PC-3 (cell line): ENCODE data around the gene C9orf85. TPM values are rescaled to one million over a fixed set of nuclear protein-coding genes. Genes with fewer than 3 reads are reported as not detected.

Experiments used
- ATAC-seq: fragments of 200-7000 bp; cut with Tn5 transposase; 2 replicates; pipeline ENCODE4 v1.9.1; 2020; ENCODE audit warnings: mild to moderate bottlenecking, moderate library complexity
- BruUV-seq: library from RNA; stranded (reverse); fragments of 400-500 nt; replicated peaks from 2 replicates; lab custom pipeline; 2021; lab: Mats Ljungman, UMichigan
- CTCF ChIA-PET: fragments of 300-600 bp; sonication (Branson Sonifier 250); formaldehyde crosslinking; loops from one replicate; lab custom pipeline; 2022; ENCODE audit warnings: antibody characterized with exemption; lab: Charles Lee
- POLR2A ChIA-PET: fragments of 300-600 bp; sonication (Branson Sonifier 250); formaldehyde crosslinking; loops from one replicate; lab custom pipeline; 2022; ENCODE audit warnings: antibody characterized with exemption; ENCODE audit not compliant: unreplicated experiment; lab: Charles Lee
- DNase-seq: peaks from one replicate; pipeline ENCODE4 v3.0.0-alpha.2; 2015
- H2AFZ ChIP-seq: fragments of 300-600 bp; sonication (generic); 2 replicates; pipeline ENCODE4 v1.6.0; 2016; ENCODE audit warnings: antibody characterized with exemption, low read length
- H3F3A ChIP-seq: fragments of 300-600 bp; sonication (generic); one replicate; pipeline ENCODE4 v1.6.0; 2017; ENCODE audit warnings: antibody characterized with exemption, low read length, control low read depth, mild to moderate bottlenecking; ENCODE audit not compliant: unreplicated experiment
- H3K27ac ChIP-seq: fragments of 300-600 bp; sonication (generic); 2 replicates; pipeline ENCODE4 v1.5.1; 2016; ENCODE audit warnings: mild to moderate bottlenecking, low read length
- H3K27me3 ChIP-seq: fragments of 300-600 bp; sonication (generic); 2 replicates; pipeline ENCODE4 v1.6.1; 2016; ENCODE audit warnings: low read length, mixed read lengths
- H3K36me3 ChIP-seq: fragments of 300-600 bp; sonication (generic); 2 replicates; pipeline ENCODE4 v1.6.1; 2016; ENCODE audit warnings: low read depth, mixed run types, low read length, mixed read lengths
- H3K4me1 ChIP-seq: fragments of 300-600 bp; sonication (generic); 2 replicates; pipeline ENCODE4 v1.5.1; 2016; ENCODE audit warnings: low read length; ENCODE audit not compliant: insufficient read depth
- H3K4me2 ChIP-seq: fragments of 300-600 bp; sonication (generic); 2 replicates; pipeline ENCODE4 v1.6.0; 2016; ENCODE audit warnings: low read length
- H3K4me3 ChIP-seq: fragments of 300-600 bp; sonication (generic); 2 replicates; pipeline ENCODE4 v1.5.1; 2016; ENCODE audit warnings: mild to moderate bottlenecking, low read length, mixed read lengths
- H3K79me2 ChIP-seq: fragments of 300-600 bp; sonication (generic); 2 replicates; pipeline ENCODE4 v1.6.1; 2017; ENCODE audit warnings: low read length, mixed read lengths
- H3K9ac ChIP-seq: fragments of 300-600 bp; sonication (generic); 2 replicates; pipeline ENCODE4 v1.6.0; 2016; ENCODE audit warnings: mild to moderate bottlenecking, low read length
- H3K9me2 ChIP-seq: fragments of 300-600 bp; sonication (generic); replicated peaks from 2 replicates; pipeline ENCODE4 v1.6.1; 2016; ENCODE audit warnings: mixed run types, low read length, mixed read lengths
- H3K9me3 ChIP-seq: fragments of 300-600 bp; sonication (generic); 2 replicates; pipeline ENCODE4 v1.6.1; 2016; ENCODE audit warnings: low read length, mixed read lengths
- H4K20me1 ChIP-seq: fragments of 300-600 bp; sonication (generic); 2 replicates; pipeline ENCODE4 v1.6.1; 2016; ENCODE audit warnings: low read length, mixed read lengths
- CTCF ChIP-seq: fragments of 300-600 bp; sonication (generic); conservative IDR thresholded peaks from 2 replicates; pipeline ENCODE4 v1.5.1; 2017; ENCODE audit warnings: antibody characterized with exemption, low read depth, mild to moderate bottlenecking, low read length
- EZH2 ChIP-seq: fragments of 300-600 bp; sonication (generic); IDR thresholded peaks from one replicate; pipeline ENCODE4 v1.6.1; 2017; ENCODE audit warnings: antibody characterized with exemption, mild to moderate bottlenecking, low read length; ENCODE audit not compliant: unreplicated experiment
- EZH2phosphoT487 ChIP-seq: fragments of 300-600 bp; sonication (generic); IDR thresholded peaks from 2 replicates; pipeline ENCODE4 v1.6.1; 2018; ENCODE audit warnings: mild to moderate bottlenecking, antibody characterized with exemption, low read length, borderline replicate concordance
- intact Hi-C: fragments of 100-400 bp; cut with micrococcal nuclease; formaldehyde crosslinking; loops from 2 replicates; pipeline ENCODE4 v1.9.0; 2023
- total RNA-seq: library from RNA; depleted of rRNA; stranded (reverse); fragments of >200 nt; gene quantifications from 2 replicates; pipeline ENCODE4 v1.2.3, GENCODE V29; 2014

The C9orf85 gene
- total RNA-seq, 1 experiment from 2014 or later: 7.9 TPM

- Histone ChIP-seq H3K9me3 (no peaks in the 10 kb centered on the region), H3K79me2 (peaks cover 51% of the 10 kb centered on the region), H3K4me3 (no peak overlapping the region), H3K27me3 (no peaks in the 10 kb centered on the region), H3K4me1 (0 out of 2 replicates have a peak, but pooled peaks cover 6% of the 10 kb centered on the region), H3F3A (no peaks in the 10 kb centered on the region), H2AFZ (no peak overlapping the region), H3K9me2 (no peaks in the 10 kb centered on the region), H3K4me2 (no peak overlapping the region), H3K36me3 (peaks cover 11% of the 10 kb centered on the region; the same call in 1 of the 2 replicates), H4K20me1 (no peaks in the 10 kb centered on the region), H3K27ac (no peak overlapping the region), H3K9ac (no peak overlapping the region)
- DNase-seq (no peak), ATAC-seq (no peak)
- POLR2A ChIA-PET: no interaction called here
- CTCF ChIA-PET: interaction anchor here (0.6 kb wide), 1 partner anchor 50 kb away, joined by 8 read pairs; no protein-coding TSS in a partner anchor
- TF ChIP-seq CTCF (no peak), EZH2 (no peak), EZH2phosphoT487 (no peak)
- intact Hi-C loops: no loop called here
- no TSS peak for BruUV-seq
These were observed 36.1 kb upstream of the C9orf85 start for GRCh38 chr9:71875345-71875744.

GRCh38 chr9:71876106-71876505, 35.3 kb upstream of the C9orf85 start:
- Histone ChIP-seq H3K79me2 (peaks cover 58% of the 10 kb centered on the region), H4K20me1 (no peaks in the 10 kb centered on the region), H3K9me3 (no peaks in the 10 kb centered on the region), H3K27me3 (no peaks in the 10 kb centered on the region), H3K9ac (no peak overlapping the region), H3K36me3 (peaks cover 11% of the 10 kb centered on the region; the same call in 1 of the 2 replicates), H3K9me2 (no peaks in the 10 kb centered on the region), H3K4me1 (0 out of 2 replicates have a peak, but pooled peaks cover 6% of the 10 kb centered on the region), H3K4me3 (no peak overlapping the region), H3F3A (no peaks in the 10 kb centered on the region), H3K4me2 (no peak overlapping the region), H2AFZ (no peak overlapping the region), H3K27ac (no peak overlapping the region)
- ATAC-seq (no peak), DNase-seq (no peak)
- TF ChIP-seq EZH2: no peak
- no peak for TF ChIP-seq CTCF
- no peak for TF ChIP-seq EZH2phosphoT487
- intact Hi-C loops: no loop called here
- POLR2A ChIA-PET: no interaction called here
- CTCF ChIA-PET: no interaction called here
- no TSS peak for BruUV-seq

GRCh38 chr9:71876829-71877228, 34.6 kb upstream of the C9orf85 start:
- Histone ChIP-seq H3F3A (no peaks in the 10 kb centered on the region), H3K9me2 (no peaks in the 10 kb centered on the region), H2AFZ (no peak overlapping the region), H3K79me2 (peaks cover 65% of the 10 kb centered on the region), H3K4me2 (no peak overlapping the region), H3K9me3 (no peaks in the 10 kb centered on the region), H3K4me3 (no peak overlapping the region), H3K9ac (no peak overlapping the region), H3K27ac (no peak overlapping the region), H3K36me3 (peaks cover 11% of the 10 kb centered on the region; the same call in 1 of the 2 replicates), H3K27me3 (no peaks in the 10 kb centered on the region), H3K4me1 (0 out of 2 replicates have a peak, but pooled peaks cover 6% of the 10 kb centered on the region), H4K20me1 (no peaks in the 10 kb centered on the region)
- ChIA-PET POLR2A (no interaction called here), CTCF (no interaction called here)
- DNase-seq: no peak
- intact Hi-C loops: no loop called here
- BruUV-seq: no TSS peak
- TF ChIP-seq EZH2phosphoT487 (no peak), CTCF (no peak), EZH2 (no peak)
- ATAC-seq: no peak
